Measurements from ENCODE around the gene GDNF.

GRCh38 chr5:37837414-37838032 is 2.3 kb downstream of the GDNF start:
- TF ChIP-seq CTCF (IDR thresholded peaks at IDR 0.05) (peak in 1 of 2 donors; percentile 72), POLR2A (IDR thresholded peaks at IDR 0.05) (no peak), EP300 (IDR thresholded peaks at IDR 0.05) (no peak), POLR2AphosphoS5 (IDR thresholded peaks at IDR 0.05) (no peak)
